ENCODE measurements around the gene UBE2Z.

DNA sequence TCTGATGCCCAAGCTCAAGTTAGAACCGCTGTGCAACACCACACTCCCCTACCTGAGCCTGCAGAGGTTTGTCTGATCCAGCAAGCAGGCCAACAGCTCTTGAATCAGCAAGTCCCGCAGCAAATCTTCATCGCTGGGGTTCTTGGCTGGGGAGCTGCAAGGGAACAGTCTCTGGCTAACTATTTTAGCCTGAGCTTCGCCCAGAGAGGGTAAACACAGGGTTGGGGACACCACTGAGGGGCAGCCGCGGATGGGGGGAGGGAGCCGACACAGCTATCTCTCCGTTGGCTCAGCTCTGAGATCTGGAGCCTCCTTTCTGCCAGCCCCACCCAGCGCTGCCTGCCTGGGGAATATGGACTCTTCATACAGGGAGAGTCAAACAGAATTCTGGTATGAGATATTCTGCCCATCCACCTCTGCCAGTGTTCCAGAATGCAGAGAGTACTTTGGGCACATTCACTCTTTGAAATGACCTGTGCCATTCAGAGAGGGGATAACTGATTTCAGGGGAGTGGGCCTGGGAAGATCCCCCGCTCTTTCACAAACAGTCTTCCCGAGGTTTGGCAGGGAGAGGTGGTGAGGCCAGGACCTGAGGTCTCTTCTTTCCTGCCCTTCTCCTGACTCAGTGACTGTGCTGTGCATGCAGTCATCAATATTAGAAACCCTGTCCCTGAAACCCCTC is 52.8 kb downstream of the UBE2Z start:
- TF ChIP-seq, protein P1, sequence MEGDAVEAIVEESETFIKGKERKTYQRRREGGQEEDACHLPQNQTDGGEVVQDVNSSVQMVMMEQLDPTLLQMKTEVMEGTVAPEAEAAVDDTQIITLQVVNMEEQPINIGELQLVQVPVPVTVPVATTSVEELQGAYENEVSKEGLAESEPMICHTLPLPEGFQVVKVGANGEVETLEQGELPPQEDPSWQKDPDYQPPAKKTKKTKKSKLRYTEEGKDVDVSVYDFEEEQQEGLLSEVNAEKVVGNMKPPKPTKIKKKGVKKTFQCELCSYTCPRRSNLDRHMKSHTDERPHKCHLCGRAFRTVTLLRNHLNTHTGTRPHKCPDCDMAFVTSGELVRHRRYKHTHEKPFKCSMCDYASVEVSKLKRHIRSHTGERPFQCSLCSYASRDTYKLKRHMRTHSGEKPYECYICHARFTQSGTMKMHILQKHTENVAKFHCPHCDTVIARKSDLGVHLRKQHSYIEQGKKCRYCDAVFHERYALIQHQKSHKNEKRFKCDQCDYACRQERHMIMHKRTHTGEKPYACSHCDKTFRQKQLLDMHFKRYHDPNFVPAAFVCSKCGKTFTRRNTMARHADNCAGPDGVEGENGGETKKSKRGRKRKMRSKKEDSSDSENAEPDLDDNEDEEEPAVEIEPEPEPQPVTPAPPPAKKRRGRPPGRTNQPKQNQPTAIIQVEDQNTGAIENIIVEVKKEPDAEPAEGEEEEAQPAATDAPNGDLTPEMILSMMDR (IDR thresholded peaks at IDR 0.05), result no peak
- TF ChIP-seq POLR2A (IDR thresholded peaks at IDR 0.05), result no peak

Measured in adrenal gland (tissue), 5 donors.